HG03571 (cell line): ENCODE measurements around the gene ZDHHC3.

ENCODE experiments used
- ATAC-seq: cut with Tn5 transposase; IDR thresholded peaks from one replicate; pipeline ENCODE4 v1.9.1; 2021; ENCODE audit not compliant: unreplicated experiment

Gene ZDHHC3

DNA sequence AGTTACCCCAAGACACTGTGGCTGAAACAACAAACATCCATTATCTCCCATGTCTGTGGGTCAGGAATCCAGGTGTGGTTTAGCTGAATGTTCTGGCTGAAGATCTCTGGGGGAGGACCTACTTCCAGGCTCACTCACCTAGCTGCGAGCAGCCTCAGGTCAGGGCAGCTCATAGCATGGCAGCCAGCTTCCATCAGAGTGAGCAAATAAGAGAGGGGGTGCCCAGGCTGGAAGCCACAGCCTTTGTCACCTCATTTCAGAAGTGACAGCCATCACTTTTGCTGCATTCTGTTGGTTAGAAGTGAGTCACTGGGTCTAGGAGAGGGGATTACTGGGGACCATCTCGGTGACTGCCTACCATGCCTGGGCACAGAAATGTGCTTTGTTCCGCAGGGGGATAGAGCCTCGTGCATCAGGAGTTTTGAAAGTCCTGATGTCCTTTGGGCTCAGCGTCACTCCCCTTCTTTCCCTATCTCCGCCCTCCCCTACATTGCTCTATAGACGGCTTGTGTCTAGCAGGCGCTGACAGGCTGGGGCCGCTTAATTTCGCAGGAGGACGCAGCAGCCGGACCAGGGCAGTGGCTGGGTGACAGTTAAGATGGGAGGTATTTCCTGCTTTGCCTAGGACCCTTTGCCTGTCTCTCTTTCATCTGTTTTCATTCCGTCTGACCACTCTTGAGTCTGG lies 76.1 kb downstream of the ZDHHC3 start:
- no peak for ATAC-seq

GRCh38 chr3:44896440-44896839 lies 79.5 kb downstream of the ZDHHC3 start:
- ATAC-seq = no peak

DNA sequence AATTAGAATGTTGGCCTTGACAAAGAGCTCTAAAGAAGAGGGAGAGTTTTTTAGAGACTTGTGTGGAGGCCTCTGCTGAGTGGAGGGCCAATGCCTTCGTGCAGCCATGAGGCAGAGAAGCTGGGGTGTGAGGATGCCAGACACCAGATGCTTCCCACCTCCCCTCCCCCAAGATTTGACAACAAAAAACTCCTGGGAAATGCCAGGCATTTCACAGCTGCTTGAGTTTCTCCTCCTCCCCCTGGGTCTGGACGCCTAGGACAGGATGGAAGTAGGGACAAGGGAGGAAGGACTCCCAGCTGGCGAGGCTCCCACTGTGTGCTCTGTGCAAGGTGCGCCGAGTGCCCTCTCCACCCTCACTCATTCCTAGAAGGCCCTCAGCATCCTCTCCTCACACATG lies 81.5 kb downstream of the ZDHHC3 start:
- ATAC-seq = no peak

GRCh38 chr3:44893097-44893496 lies 82.9 kb downstream of the ZDHHC3 start:
- ATAC-seq = no peak

DNA sequence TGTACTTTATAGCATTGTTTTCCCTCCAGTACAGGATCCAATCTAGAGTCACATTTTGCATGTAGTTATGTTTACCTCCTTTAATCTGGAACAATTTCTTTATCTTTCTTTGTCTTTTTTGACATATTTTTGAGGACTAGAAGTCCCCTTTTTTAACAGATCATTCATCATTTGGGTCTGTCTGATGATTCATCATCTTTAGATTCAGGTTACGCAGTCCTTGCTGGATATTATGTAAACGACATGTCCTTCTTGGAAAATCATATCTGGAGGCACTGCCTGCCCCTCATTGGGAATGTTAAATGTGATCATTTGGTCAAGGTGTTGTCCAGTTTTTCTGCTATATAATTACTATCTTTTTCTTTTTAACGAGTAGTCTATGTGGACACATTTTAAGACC lies 83.3 kb downstream of the ZDHHC3 start:
- no peak for ATAC-seq

GRCh38 chr3:44890852-44891251 lies 85.1 kb downstream of the ZDHHC3 start:
- ATAC-seq = no peak

DNA sequence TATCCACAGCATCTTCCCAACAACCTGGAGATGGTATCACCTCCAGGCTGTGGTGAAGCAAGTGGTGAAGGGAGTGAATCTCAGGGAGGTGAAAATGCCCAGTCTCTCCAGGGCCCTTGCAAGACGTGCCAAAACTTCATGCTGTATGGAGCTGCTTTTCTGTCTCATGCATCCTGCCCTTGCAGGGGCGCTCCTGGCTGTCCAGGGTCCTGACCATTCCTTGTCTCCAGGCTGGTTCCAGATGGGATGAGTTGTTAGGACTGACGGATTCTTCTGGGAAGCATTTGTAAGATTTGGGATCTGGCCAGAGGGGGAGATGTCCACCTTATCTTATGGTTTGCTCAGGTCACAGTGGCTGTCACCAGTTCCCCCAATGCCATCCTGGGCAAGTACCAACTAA lies 85.7 kb downstream of the ZDHHC3 start:
- no peak for ATAC-seq

DNA sequence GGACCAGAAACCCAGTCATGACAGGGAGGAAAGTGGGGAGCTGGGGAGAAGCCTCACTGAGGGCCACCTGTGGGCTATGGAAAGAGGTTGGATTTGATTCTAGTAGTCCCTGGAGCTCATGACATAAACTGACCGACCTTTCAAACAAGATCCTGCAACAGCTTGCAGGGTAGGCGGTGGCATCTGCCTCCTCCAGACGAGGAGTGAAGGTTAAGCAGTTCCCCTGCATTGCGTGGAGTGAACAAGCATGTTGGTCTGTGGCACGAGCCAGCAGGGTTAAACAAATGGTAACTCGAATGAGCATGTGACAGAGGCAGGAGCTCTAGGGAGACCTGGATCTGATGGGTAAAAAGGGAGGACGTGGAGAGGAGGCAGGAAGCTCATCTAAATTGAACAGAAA lies 88.9 kb downstream of the ZDHHC3 start:
- no peak for ATAC-seq

- no peak for ATAC-seq
These were observed 89.4 kb downstream of the ZDHHC3 start for GRCh38 chr3:44886561-44886960.

- no peak for ATAC-seq
These were observed 90.4 kb downstream of the ZDHHC3 start for GRCh38 chr3:44885618-44886017.

GRCh38 chr3:44883999-44884431 lies 92.0 kb downstream of the ZDHHC3 start:
- no peak for ATAC-seq

GRCh38 chr3:44883213-44883955 lies 92.6 kb downstream of the ZDHHC3 start:
- ATAC-seq = no peak

DNA sequence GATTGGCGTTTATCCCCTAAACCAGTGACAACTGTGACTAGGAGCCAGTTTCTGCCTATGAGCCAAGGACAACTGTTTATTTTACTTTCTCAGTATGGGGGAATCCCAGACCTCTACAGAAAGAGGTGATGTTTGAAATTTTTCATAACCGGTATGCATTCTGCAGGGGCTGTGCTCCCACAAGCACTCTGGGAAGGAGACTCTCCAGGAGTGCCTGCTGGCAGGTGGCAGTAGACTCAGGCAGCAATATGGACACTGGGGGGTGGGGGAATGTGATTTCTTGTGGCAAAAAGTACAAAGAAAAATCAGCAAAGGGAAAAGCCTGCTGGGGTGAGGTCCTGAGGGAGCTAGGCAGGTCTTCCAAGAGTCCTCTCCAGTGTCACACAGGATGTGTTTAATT lies 95.7 kb downstream of the ZDHHC3 start:
- ATAC-seq = no peak

DNA sequence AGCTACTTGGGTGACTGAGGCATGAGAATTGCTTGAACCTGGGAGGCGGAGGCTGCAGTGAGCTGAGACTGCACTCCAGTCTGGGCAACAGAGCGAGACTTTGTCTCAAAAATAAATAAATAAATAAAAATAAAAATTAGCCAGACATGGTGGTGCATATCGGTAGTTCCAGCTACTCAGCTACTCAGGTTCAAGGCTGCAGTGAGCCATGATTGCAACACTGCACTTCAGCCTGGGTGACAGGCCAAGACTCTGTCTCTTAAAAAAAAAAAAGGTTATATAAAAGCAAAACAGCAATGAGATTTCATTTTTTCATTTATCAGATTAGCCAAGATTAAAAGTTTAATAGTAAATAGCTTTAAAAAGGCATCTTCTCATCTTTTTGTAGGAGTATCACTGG lies 98.6 kb downstream of the ZDHHC3 start:
- ATAC-seq = no peak

- no peak for ATAC-seq
These were observed 100.4 kb downstream of the ZDHHC3 start for GRCh38 chr3:44875596-44875995.
